ENCODE data around the gene DAD1. TPM values are rescaled to one million over a fixed set of nuclear protein-coding genes. Genes with fewer than 3 reads are reported as not detected.

Gene DAD1
- total and polyA plus RNA-seq, 7 donors, result 77.8 to 277 (median 118) TPM

DNA sequence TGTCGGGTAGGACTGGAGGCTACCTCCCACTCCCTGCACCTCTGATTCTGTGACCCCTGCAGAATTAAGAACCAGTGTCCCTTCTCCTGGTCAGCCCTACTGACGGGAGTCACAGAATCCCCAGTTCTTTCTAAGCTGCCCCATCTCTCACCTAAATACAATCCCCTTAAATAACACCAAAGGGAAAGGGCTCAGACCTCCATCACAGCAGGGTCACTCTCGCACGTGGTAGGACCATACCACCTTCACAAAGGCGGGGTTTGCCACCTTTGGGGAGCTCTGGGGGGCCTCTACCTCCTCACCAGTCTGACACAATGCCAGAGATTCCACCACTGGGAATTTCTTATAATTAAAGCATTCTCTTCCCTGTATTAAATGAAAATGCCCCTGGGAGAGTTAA lies 35.6 kb downstream of the DAD1 start:
- Histone ChIP-seq H3K4me1 (peaks cover 12% of the 10 kb centered on the region), H3K27me3 (ENCODE audit: insufficient read depth in 3 of 3, low read length in 2 of 3) (no peaks in the 10 kb centered on the region), H3K27ac (no peak overlapping the region), H3K36me3 (ENCODE audit: insufficient read depth in 1 of 2, low read depth in 1 of 2) (no peaks in the 10 kb centered on the region), H3K4me3 (no peak overlapping the region), H3K9me3 (no peaks in the 10 kb centered on the region)
- TF ChIP-seq, protein P1, sequence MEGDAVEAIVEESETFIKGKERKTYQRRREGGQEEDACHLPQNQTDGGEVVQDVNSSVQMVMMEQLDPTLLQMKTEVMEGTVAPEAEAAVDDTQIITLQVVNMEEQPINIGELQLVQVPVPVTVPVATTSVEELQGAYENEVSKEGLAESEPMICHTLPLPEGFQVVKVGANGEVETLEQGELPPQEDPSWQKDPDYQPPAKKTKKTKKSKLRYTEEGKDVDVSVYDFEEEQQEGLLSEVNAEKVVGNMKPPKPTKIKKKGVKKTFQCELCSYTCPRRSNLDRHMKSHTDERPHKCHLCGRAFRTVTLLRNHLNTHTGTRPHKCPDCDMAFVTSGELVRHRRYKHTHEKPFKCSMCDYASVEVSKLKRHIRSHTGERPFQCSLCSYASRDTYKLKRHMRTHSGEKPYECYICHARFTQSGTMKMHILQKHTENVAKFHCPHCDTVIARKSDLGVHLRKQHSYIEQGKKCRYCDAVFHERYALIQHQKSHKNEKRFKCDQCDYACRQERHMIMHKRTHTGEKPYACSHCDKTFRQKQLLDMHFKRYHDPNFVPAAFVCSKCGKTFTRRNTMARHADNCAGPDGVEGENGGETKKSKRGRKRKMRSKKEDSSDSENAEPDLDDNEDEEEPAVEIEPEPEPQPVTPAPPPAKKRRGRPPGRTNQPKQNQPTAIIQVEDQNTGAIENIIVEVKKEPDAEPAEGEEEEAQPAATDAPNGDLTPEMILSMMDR (IDR thresholded peaks at IDR 0.05), result no peak
- intact Hi-C loops (cut with DNase I), result no loop called here
- DNase-seq (no peak), ATAC-seq (no peak)
- 88 to 95% (median 91%) methylated on average over 5 of the region's 5 CpGs for whole genome bisulfite sequencing, 3 donors

DNA sequence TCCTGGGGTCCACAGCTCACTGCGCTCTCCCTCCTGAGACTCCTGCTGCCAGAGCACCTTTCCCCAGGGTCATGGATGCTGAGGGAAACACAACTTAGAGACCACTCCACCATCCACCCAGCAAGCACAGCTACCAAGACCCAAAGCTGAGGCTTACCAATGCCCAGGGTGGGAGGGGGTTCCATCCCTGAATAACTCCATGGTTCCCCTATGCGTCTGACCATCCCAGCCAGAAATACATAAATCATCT lies 36.3 kb downstream of the DAD1 start:
- DNase-seq (no peak), ATAC-seq (no peak)
- H3K4me3 ChIP-seq, result no peak overlapping the region
- peaks cover 12% of the 10 kb centered on the region for H3K4me1 ChIP-seq
- no peak overlapping the region for H3K27ac ChIP-seq
- TF ChIP-seq, protein P1 (IDR thresholded peaks at IDR 0.05), result no peak
- H3K36me3 ChIP-seq (ENCODE audit: insufficient read depth in 1 of 2, low read depth in 1 of 2), result no peaks in the 10 kb centered on the region
- H3K27me3 ChIP-seq (ENCODE audit: insufficient read depth in 3 of 3, low read length in 2 of 3), result no peaks in the 10 kb centered on the region
- no peaks in the 10 kb centered on the region for H3K9me3 ChIP-seq
- WGBS, 3 donors, result 98% methylated on average over 2 of the region's 2 CpGs
- intact Hi-C loops (cut with DNase I), result no loop called here

DNA sequence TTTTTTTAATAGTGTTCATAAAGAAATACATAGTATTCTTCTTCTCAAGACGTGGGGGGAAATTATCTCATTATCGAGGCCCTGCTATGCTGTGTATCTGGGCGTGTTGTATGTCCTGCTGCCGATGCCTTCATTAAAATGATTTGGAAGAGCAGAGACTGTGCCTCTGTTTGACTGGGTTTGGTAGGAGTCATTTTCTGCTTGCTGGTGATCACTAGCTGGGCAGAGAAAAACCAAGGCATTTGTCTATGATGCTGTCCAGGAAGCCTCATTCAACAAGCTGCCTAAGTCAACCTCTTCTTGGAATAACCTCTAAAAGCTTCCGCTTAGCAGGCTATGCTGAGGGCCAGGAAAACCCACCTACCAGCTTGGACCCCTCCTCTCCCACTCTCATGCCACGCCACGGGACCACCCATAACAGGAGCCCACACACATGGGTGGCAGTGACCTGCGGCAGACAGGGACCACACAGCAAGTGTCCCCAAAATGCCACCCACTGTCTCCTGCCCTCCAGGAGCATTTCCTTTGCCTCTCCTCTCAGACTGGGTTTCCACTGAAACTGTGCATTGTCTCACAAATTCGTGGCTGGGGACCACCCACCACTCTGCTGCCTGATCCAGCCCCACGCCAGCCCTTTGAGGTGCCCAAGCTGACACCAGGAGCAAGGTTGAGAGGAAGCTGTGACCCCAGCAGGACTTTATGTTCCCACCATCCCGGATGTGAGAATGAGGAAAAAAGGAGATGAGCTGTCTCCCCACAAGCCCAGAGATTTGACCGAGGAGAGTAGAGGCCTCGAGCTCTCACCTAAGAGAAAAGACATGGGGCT lies 36.8 kb downstream of the DAD1 start:
- ATAC-seq, result no peak
- Histone ChIP-seq H3K27me3 (ENCODE audit: insufficient read depth in 3 of 3, low read length in 2 of 3) (no peaks in the 10 kb centered on the region), H3K4me1 (peaks cover 17% of the 10 kb centered on the region), H3K4me3 (no peak overlapping the region), H3K27ac (no peak overlapping the region), H3K9me3 (no peaks in the 10 kb centered on the region), H3K36me3 (ENCODE audit: insufficient read depth in 1 of 2, low read depth in 1 of 2) (no peaks in the 10 kb centered on the region)
- TF ChIP-seq, protein P1 (IDR thresholded peaks at IDR 0.05), result no peak
- intact Hi-C loops (cut with DNase I), result no loop called here
- DNase-seq, result no peak
- 82 to 86% (median 84%) methylated on average over 13 of the region's 13 CpGs for WGBS, 3 donors

DNA sequence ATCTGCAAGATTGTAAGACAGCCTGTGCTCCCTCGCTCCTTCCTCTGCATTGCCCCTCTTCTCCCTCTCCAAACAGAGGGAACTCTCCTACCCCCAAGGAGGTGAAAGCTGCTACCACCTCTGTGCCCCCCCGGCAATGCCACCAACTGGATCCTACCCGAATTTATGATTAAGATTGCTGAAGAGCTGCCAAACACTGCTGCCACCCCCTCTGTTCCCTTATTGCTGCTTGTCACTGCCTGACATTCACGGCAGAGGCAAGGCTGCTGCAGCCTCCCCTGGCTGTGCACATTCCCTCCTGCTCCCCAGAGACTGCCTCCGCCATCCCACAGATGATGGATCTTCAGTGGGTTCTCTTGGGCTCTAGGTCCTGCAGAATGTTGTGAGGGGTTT lies 37.4 kb downstream of the DAD1 start:
- TF ChIP-seq, protein P1 (IDR thresholded peaks at IDR 0.05), result no peak
- Histone ChIP-seq H3K4me3 (no peak overlapping the region), H3K27ac (no peak overlapping the region), H3K4me1 (peaks cover 23% of the 10 kb centered on the region), H3K9me3 (no peaks in the 10 kb centered on the region), H3K27me3 (ENCODE audit: insufficient read depth in 3 of 3, low read length in 2 of 3) (no peaks in the 10 kb centered on the region), H3K36me3 (ENCODE audit: insufficient read depth in 1 of 2, low read depth in 1 of 2) (no peaks in the 10 kb centered on the region)
- DNase-seq (no peak), ATAC-seq (no peak)
- 55 to 60% (median 59%) methylated on average over 5 of the region's 5 CpGs for WGBS, 3 donors
- intact Hi-C loops (cut with DNase I), result no loop called here
